Stimulated activated CD8-positive, alpha-beta memory T cell treated with anti-CD3 and anti-CD28 coated beads, Interleukin-12 subunit alpha, Interleukin-12 subunit beta, amount 100 ng/mL, for 4 hours (primary cell): ENCODE measurements around the gene SEPHS2.
"Not testable (repeated sequence)": the region's sequence is repeated elsewhere in the genome, so short reads cannot be mapped to it uniquely, and the experiment has no call there.

Experiments used
- DNase-seq: peaks from one replicate; pipeline ENCODE4 v3.0.0-alpha.2; 2020; ENCODE audit warnings: low read depth

SEPHS2 gene

GRCh38 chr16:30398661-30399434, 46.8 kb downstream of the SEPHS2 start:
- DNase-seq = no peak

- no peak for DNase-seq
Measured at GRCh38 chr16:30397776-30398660, 47.7 kb downstream of the SEPHS2 start.

DNA sequence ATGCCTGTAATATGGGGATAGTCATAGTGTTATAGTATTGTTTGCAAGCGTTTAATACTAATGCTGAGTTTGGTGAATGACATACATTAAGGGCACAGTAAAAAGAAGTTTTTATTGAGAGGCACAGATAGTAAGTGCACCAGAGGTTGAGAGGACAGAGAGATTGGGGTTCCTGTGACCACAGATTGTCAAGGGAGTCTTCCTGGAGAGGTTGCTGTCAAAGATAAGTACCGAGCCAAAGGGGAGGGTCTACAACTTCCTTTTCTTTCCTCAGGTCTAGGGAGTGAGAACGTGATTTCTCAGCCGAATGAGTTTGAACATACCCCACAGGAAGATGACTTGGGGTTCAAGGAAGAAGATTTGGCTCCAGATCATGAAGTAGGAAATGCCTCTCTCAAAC, 48.6 kb downstream of the SEPHS2 start:
- no peak for DNase-seq

DNA sequence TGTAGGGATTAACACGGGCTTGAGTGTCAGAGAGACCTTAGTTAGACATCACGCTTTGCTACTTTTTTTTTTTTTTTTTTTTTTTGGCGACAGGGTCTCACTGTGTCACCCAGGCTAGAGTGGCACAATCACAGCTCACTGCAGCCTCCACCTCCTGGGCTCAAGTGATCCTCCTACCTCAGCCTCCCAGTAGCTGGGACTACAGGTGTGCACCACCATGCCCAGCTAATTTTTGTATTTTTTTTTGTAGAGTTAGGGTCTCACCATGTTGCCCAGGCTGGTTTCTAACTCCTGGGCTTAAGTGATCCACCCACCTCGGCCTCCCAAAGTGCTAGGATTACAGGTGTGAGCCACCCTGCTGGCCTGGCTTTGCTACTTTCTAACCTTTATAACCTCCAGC, 49.0 kb downstream of the SEPHS2 start:
- not testable (repeated sequence) for DNase-seq

DNA sequence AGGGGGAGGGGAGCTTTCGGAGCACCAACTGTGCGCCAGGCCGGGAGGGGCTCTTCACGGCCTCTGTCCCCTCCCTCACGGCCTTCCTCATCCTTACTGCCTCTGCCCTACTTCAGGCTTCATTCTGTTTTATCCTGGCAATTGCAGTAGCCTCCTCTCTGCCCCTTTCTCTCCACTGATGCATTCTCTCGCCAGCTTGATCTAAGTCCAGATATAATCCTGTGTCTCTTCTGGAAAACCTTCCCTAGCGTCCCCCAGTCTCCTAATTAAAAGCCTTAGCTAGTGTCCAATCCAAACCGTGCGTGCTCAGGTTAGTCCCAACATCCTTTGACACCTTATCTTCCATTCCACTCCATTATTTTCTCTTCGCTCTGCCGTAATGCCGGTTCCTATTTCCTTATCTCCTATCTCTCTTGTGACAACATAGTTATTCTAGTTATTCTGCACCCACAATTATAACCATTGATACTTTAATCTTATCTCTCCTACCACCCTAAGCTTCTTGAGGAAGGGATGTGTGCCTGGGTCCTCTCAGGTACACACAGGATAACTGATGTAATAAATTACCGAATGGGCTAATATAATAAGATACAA, 49.6 kb downstream of the SEPHS2 start:
- DNase-seq = no peak

DNA sequence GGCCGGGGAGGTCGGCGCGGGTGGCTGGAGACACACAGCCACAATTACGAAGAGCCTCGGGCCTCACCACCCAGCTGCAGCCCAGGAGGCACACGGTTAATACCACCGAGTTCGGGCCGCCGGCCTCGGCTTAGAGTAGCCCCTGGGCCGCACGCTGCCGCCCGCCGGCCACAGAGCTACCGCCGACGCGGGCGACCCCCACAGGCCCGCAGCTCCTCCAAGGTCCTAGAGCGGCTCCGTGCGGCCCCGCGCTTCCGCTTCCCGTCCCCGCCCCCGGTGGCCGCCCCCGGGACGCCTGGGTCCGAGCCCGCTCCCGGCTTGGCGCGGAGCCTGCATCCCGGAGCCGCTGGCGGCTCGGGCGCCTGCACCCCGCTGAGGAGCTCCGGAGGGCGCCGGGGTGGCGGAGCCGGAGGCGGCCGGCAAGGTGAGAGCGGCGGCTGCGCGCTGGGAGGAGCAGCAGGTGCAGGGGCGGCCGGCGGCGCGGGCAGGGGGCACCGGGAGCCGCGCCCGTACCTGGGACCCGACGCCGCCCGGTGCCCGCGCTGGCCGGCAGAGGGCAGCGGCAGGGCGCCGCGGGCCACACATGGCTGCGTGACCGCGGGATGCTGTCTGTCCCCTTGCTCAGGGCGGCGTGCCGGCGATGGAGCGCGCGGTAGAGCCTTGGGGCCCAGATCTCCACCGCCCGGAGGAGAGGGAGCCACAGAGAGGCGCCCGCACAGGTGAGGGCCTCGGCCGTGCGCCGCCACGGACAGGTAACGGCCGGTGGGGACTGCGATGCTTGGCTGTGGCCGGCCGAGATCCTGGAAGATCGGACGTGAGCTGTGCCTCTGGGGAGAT, 50.3 kb downstream of the SEPHS2 start, which contains the start of gene ZNF48:
Gene ZNF48 (plus strand): TSS at position 266 of the 837 bp plus-strand sequence. CDS start 375 bp downstream, at position 641.
- DNase-seq = peak; percentile 50

- no peak for DNase-seq
Measured at GRCh38 chr16:30394592-30395154, 51.0 kb downstream of the SEPHS2 start.
